Measurements from ENCODE around the gene CARD9.

GRCh38 chr9:136363949-136364748, 9.3 kb downstream of the CARD9 start:
- TF ChIP-seq CTCF (conservative IDR thresholded peaks at IDR 0.05) (peak; percentile 29; the same call in 1 of the 2 replicates), ZFX (IDR thresholded peaks at IDR 0.05) (no peak; the same call in 1 of the 2 replicates)
